Measurements from ENCODE around the gene RAB42. TPM values are rescaled to one million over a fixed set of nuclear protein-coding genes. Genes with fewer than 3 reads are reported as not detected.

The RAB42 gene
- total RNA-seq, 1 donor from 2014 or later: 2.1 TPM

DNA sequence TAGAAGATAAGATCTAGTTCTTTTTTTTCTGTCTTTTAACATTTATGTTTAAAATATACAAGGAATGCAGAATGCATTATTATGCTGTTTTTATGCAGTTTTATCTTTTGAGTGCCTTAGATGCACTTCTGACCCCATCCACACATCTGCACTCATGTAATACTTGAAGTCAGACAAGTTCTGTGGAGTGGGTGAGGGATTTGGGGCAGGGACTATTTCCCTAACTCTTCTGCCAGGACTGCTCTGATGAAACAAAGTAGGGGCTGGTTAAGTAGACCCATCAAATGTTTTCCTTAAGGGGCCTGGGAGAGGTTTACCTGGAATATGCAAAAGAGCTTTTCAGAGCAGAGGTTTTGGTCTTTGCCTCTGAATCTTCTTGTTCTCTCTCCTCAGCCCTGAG lies 27.8 kb upstream of the RAB42 start:
- Histone ChIP-seq H3K9ac (ENCODE audit: low read length) (no peak overlapping the region), H3K27ac (ENCODE audit: low read depth, low read length) (no peak overlapping the region), H3K4me2 (ENCODE audit: low read length) (no peak overlapping the region), H3K9me3 (ENCODE audit: insufficient read depth, low read depth, low read length) (no peaks in the 10 kb centered on the region), H2AFZ (ENCODE audit: low read depth, low read length) (no peak overlapping the region), H3K4me1 (ENCODE audit: insufficient read depth, low read length) (no peaks in the 10 kb centered on the region), H3K4me3 (ENCODE audit: insufficient read depth, low read depth, low read length) (no peak overlapping the region), H3K27me3 (ENCODE audit: insufficient read depth, low read length) (no peaks in the 10 kb centered on the region), H3K79me2 (ENCODE audit: insufficient read depth, low read length) (no peaks in the 10 kb centered on the region), H3K36me3 (ENCODE audit: insufficient read depth, low read length) (peaks cover 42% of the 10 kb centered on the region), H4K20me1 (ENCODE audit: insufficient read depth, low read length) (no peaks in the 10 kb centered on the region)
- H3K27ac Mint-ChIP-seq (ENCODE audit: unreplicated experiment): no peak overlapping the region
- FAIRE-seq: no peak
- no peak for TF ChIP-seq EZH2 (IDR thresholded peaks at IDR 0.05; ENCODE audit: insufficient read depth, low read length)
- TF ChIP-seq, protein P1, sequence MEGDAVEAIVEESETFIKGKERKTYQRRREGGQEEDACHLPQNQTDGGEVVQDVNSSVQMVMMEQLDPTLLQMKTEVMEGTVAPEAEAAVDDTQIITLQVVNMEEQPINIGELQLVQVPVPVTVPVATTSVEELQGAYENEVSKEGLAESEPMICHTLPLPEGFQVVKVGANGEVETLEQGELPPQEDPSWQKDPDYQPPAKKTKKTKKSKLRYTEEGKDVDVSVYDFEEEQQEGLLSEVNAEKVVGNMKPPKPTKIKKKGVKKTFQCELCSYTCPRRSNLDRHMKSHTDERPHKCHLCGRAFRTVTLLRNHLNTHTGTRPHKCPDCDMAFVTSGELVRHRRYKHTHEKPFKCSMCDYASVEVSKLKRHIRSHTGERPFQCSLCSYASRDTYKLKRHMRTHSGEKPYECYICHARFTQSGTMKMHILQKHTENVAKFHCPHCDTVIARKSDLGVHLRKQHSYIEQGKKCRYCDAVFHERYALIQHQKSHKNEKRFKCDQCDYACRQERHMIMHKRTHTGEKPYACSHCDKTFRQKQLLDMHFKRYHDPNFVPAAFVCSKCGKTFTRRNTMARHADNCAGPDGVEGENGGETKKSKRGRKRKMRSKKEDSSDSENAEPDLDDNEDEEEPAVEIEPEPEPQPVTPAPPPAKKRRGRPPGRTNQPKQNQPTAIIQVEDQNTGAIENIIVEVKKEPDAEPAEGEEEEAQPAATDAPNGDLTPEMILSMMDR (IDR thresholded peaks at IDR 0.05; ENCODE audit: insufficient read depth, low read depth, low read length): no peak
- H3K36me3 Mint-ChIP-seq (ENCODE audit: low read depth, unreplicated experiment): peaks cover 15% of the 10 kb centered on the region
- no peaks in the 10 kb centered on the region for H3K9me3 Mint-ChIP-seq (ENCODE audit: unreplicated experiment)
- no peaks in the 10 kb centered on the region for H3K4me1 Mint-ChIP-seq (ENCODE audit: low read depth, unreplicated experiment)
- DNase-seq (ENCODE audit: low read depth): no peak
- no peak overlapping the region for H3K4me3 Mint-ChIP-seq (ENCODE audit: unreplicated experiment)
- H3K27me3 Mint-ChIP-seq (ENCODE audit: low read depth, unreplicated experiment): no peaks in the 10 kb centered on the region

DNA sequence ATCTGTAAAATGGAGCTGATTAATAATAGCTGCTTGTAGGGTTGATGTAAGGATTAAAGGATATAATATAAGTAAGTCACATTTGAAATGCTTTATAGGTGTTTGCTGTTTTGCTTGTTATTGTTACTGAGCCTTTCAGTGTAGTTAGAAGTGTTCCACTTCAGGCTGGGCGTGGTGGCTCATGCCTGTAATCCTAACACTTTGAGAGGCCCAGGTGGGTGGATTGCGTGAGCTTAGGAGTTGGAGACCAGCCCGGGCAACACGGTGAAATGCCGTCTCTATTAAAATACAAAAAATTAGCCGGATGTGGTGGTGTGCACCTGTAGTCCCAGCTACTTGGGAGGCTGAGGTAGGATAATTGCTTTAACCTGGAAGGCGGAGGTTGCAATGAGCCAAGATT lies 27.0 kb upstream of the RAB42 start:
- no peaks in the 10 kb centered on the region for H3K27me3 ChIP-seq (ENCODE audit: insufficient read depth, low read length)
- H4K20me1 ChIP-seq (ENCODE audit: insufficient read depth, low read length): no peaks in the 10 kb centered on the region
- no peaks in the 10 kb centered on the region for H3K4me1 ChIP-seq (ENCODE audit: insufficient read depth, low read length)
- Mint-ChIP-seq H3K27me3 (ENCODE audit: low read depth, unreplicated experiment) (no peaks in the 10 kb centered on the region), H3K27ac (ENCODE audit: unreplicated experiment) (no peak overlapping the region), H3K9me3 (ENCODE audit: unreplicated experiment) (no peaks in the 10 kb centered on the region), H3K36me3 (ENCODE audit: low read depth, unreplicated experiment) (peaks cover 15% of the 10 kb centered on the region), H3K4me3 (ENCODE audit: unreplicated experiment) (no peak overlapping the region), H3K4me1 (ENCODE audit: low read depth, unreplicated experiment) (no peaks in the 10 kb centered on the region)
- H3K4me2 ChIP-seq (ENCODE audit: low read length): no peak overlapping the region
- H3K4me3 ChIP-seq (ENCODE audit: insufficient read depth, low read depth, low read length): no peak overlapping the region
- H2AFZ ChIP-seq (ENCODE audit: low read depth, low read length): no peak overlapping the region
- no peak for TF ChIP-seq EZH2 (IDR thresholded peaks at IDR 0.05; ENCODE audit: insufficient read depth, low read length)
- TF ChIP-seq, protein P1 (IDR thresholded peaks at IDR 0.05; ENCODE audit: insufficient read depth, low read depth, low read length): no peak
- FAIRE-seq (no peak), DNase-seq (ENCODE audit: low read depth) (no peak)
- H3K36me3 ChIP-seq (ENCODE audit: insufficient read depth, low read length): peaks cover 40% of the 10 kb centered on the region
- H3K9ac ChIP-seq (ENCODE audit: low read length): no peak overlapping the region
- H3K9me3 ChIP-seq (ENCODE audit: insufficient read depth, low read depth, low read length): no peaks in the 10 kb centered on the region
- H3K27ac ChIP-seq (ENCODE audit: low read depth, low read length): no peak overlapping the region
- no peaks in the 10 kb centered on the region for H3K79me2 ChIP-seq (ENCODE audit: insufficient read depth, low read length)

DNA sequence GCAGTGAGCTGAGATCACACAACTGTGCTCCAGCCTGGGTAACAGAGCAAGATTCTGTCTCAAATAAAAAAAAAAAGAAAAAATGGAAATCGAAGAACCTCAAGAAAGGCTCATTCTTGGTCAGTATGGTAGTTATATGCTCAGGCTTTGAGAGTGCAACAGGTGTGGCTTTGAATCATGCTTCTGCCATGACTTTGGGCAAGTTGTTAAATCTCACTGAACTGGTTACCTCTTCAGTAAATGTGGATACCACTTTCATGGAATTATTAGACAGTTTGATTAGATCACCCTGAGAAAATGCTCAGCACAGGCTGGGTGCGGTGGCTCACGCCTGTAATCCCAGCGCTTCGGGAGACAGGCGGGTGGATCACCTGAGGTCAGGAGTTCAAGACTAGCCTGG lies 26.3 kb upstream of the RAB42 start:
- no peaks in the 10 kb centered on the region for H3K9me3 ChIP-seq (ENCODE audit: insufficient read depth, low read depth, low read length)
- Mint-ChIP-seq H3K27me3 (ENCODE audit: low read depth, unreplicated experiment) (no peaks in the 10 kb centered on the region), H3K9me3 (ENCODE audit: unreplicated experiment) (no peaks in the 10 kb centered on the region), H3K4me3 (ENCODE audit: unreplicated experiment) (no peak overlapping the region), H3K4me1 (ENCODE audit: low read depth, unreplicated experiment) (no peaks in the 10 kb centered on the region), H3K36me3 (ENCODE audit: low read depth, unreplicated experiment) (peaks cover 15% of the 10 kb centered on the region), H3K27ac (ENCODE audit: unreplicated experiment) (no peak overlapping the region)
- H3K9ac ChIP-seq (ENCODE audit: low read length): no peak overlapping the region
- TF ChIP-seq, protein P1 (IDR thresholded peaks at IDR 0.05; ENCODE audit: insufficient read depth, low read depth, low read length): no peak
- H3K79me2 ChIP-seq (ENCODE audit: insufficient read depth, low read length): no peaks in the 10 kb centered on the region
- FAIRE-seq (no peak), DNase-seq (ENCODE audit: low read depth) (no peak)
- H4K20me1 ChIP-seq (ENCODE audit: insufficient read depth, low read length): no peaks in the 10 kb centered on the region
- no peaks in the 10 kb centered on the region for H3K4me1 ChIP-seq (ENCODE audit: insufficient read depth, low read length)
- H3K27me3 ChIP-seq (ENCODE audit: insufficient read depth, low read length): no peaks in the 10 kb centered on the region
- H3K36me3 ChIP-seq (ENCODE audit: insufficient read depth, low read length): peaks cover 37% of the 10 kb centered on the region
- H2AFZ ChIP-seq (ENCODE audit: low read depth, low read length): no peak overlapping the region
- H3K4me2 ChIP-seq (ENCODE audit: low read length): no peak overlapping the region
- H3K27ac ChIP-seq (ENCODE audit: low read depth, low read length): no peak overlapping the region
- no peak overlapping the region for H3K4me3 ChIP-seq (ENCODE audit: insufficient read depth, low read depth, low read length)

All from astrocyte (in vitro differentiated cells and primary cell).